Activated CD4-positive, CD25-positive, alpha-beta regulatory T cell treated with anti-CD3 and anti-CD28 coated beads, Interleukin-2, amount 50 U/mL, for 24 hours (primary cell): ENCODE data around the gene ADAM23.
A peak's percentile ranks its signal among the peaks of the same experiment; 100 is the strongest.

Experiments
- ATAC-seq, 2 donors: fragments of 150-1000 bp; cut with Tn5 transposase; one replicate each; pipeline ENCODE4 v1.10.0; 2021; ENCODE audit warnings: mild to moderate bottlenecking in 1 of 2, moderate library complexity in 1 of 2

Gene ADAM23

DNA sequence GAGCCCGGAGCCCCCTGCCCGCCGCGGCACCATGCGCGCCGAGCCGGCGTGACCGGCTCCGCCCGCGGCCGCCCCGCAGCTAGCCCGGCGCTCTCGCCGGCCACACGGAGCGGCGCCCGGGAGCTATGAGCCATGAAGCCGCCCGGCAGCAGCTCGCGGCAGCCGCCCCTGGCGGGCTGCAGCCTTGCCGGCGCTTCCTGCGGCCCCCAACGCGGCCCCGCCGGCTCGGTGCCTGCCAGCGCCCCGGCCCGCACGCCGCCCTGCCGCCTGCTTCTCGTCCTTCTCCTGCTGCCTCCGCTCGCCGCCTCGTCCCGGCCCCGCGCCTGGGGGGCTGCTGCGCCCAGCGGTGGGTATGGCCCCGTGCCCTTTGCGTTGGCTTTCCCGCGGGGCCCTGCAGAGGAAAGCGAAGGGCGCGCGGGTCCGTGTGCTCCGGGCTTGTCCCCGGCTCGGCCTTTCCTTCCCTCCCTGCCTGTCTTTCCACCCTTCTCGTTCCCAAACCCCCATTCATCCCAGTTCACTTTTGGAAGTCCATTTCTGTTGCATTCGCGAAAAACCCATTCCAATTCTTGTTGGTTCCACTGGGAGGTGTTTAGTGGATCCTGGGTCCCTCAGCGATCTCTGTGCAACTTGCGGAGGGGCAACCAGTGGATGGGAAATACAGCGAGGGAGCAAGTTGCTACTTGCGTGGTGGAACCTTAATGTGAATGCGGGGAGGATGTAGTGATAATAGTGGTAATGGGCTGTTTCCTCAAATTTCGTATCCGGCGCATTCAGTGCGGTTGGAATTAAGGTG is 599 bp downstream of the ADAM23 start:
- ATAC-seq, result peak in 1 of 2 donors; percentile 21

DNA sequence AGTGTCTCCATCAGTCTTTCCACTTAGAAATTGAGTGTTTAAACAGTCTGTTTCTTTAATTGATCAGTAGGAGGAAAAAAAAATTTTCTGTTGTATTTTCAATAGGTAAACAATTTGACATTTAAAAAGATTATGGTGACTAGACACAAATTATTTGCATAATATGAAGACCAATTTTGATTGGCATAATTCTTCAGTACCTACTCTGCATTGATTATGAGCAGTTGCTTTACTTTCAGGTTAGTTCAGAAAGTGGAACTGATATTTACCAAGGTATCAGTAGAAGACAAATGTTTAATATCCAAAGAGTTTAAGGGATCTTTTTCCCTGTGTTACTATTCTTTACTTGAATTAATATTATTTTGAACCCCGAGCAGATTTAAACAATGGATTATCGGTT is 2.6 kb downstream of the ADAM23 start:
- no peak for ATAC-seq

DNA sequence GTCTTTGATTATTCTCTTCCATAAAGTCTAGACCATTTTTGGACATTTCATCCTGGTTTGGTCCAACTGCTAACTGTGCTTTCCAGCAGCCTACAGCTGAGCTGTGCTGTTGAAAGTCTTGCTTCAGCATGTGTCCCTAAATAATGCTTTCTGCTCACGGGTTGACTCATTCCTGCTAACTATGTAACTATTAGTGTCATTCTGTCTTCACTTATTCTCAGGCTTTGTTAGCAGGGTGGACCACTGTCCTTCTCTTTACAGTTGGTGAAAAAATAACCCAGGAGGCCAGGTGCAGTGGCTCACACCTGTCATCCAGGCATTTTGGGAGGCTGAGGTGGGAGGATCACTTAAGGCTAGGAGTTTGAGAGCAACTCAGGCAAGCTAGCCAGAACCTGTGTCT is 8.9 kb downstream of the ADAM23 start:
- ATAC-seq, result no peak

DNA sequence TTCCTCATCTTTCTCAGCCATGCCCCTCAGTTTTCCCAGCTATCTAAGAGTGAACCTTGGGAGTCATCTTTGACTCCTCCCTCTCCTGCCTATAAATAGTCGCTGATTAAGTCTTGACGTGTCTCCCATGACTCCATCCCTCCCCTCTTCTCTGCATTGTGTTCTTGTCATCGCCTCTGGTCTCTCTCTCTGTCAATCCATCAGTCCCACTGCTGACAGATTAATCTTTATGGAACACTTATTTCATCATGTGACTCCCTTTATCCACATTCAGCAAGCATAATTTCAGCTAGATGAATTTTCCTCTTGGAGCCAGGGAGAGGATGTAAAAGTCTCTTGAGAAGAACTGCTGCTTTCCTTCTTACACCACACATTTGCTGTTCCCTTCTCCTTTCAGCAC is 9.4 kb downstream of the ADAM23 start:
- ATAC-seq, result no peak

DNA sequence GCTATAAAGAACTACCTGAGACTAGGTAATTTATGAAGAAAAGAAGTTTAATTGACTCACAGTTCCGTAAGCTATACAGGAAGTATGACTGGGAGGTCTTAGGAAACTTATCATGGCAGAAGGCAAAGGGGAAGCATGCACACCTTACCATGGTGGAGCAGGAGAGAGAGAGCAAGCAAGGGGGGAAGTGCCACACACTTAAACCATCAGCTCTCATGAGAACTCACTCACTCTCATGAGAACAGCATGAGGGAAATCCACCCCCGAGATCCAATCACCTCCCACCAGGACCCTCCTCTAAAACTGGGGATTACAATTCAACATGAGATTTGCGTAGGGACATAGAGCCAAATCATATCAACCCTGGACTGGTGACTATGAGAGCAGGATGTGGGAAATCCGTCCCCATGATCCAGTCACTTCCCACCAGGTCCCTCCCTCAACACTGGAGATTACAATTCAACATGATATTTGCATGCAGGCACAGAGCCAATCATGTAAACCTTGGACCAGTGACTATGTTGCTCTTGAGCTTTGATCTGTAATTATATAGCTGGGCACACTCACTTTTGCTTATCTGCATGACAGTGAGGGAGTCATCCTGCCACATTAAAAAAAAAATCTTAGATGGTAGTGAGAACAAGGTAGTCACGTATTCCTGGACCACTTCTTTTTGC is 12.9 kb downstream of the ADAM23 start:
- ATAC-seq, result no peak

DNA sequence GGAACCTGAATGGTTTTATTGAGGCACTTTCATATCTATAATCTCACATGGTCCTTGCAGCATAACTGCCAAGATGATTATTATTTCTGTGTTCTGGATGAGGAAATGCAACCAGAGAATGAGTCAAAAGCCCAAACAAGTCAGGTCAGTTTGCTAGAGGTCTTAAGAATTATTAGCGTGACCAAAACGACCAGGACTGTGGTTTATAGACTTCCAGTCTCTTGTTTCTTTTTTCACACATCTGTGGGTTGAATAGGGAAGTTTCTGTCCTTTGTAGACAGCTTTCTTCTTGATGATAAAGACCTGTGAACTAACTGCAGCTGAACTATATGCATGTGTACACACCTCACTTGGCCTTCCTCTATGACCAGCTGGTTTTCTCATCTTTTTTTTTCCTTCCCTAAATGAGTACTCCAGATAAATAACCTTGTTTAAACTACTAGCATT is 13.9 kb downstream of the ADAM23 start:
- no peak for ATAC-seq

DNA sequence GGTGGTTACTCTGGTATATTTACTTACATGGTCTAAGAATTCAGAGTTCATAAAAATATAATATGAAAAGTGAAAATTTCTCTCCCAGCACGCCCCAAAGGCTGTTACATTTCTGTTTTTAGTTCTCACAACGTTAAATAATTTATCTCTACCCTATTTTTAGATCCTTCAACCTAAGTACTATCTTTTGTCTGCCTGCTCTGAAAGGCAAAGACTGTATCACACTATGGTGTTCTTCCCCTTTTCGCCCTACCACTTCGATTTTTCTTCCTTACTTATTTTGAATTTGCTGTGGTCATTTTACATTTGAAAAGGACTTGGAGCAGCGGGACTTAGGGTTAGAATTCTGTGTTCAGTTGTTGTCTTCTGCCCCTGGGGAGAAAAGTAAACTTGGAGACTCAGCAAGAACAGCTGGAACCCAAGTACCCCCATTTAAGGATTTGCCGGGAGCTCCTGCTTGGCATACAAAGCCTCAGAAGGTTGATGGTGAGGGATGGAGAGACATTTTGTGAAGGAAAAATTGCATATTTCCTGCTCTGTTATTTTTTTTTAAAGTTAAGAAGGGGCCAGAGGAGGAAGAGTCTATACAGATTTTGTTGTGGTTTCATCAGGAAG is 19.0 kb downstream of the ADAM23 start:
- no peak for ATAC-seq

DNA sequence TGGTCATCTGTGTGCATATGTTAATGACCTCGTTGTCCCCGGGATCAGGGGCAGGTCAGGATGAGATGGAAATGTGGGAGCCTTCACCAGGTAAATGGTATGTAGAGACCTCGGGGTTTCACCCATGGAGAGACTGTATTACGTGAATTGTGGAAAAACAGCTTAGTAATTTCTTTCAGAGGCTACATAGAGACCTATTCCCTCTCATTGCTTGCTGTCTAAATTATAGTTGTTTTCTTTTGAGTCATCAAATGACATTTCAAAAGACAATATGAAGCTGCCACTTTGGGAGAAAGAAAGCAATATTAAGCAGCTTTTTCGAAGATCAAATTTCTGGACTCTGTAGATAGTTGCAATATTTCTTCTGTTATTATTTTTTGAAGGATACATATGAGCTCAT is 20.4 kb downstream of the ADAM23 start:
- no peak for ATAC-seq

DNA sequence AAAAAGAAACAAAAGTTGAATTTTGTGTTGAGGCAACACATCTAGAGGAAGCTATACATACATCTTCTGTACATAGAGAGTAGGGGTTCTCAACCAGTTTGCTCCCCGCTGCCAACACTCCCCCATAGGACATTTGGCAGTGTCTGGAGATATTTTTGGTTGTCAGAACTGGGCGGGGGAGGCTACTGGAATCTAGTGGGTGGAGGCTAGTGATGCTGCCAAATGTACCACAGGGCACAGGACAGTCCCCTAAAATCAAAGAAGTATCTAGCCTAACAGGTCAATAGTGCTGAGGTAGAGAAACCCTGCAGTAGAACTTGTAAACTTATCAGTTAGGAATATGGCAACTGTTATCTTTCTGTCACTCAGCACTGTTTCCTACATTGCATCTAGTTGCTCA is 21.3 kb downstream of the ADAM23 start:
- ATAC-seq, result no peak

DNA sequence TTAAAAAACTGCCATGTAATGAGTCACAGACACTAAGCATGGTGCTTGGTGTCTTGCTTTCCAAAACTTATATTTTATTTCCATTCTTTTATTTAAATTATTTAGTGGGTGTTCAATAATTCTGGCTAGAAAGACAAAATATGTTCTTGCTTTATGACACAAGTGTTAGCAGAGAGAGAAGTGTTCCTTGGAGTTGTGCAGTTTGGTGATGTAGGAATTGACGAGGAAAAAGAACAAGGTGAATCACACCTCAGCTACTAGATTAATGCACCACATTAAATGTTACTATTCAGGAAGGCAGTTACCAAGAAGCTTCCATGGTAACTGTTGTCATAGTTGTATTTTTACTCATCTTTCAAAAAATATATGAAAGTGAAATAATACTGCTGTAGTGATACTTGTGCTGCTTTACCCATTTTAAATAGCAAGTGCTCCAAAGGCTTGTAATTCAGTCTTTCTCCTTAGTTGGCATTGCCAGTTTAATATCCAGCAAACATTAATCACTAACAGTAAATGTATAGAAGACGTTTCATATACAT is 28.3 kb downstream of the ADAM23 start:
- no peak for ATAC-seq

DNA sequence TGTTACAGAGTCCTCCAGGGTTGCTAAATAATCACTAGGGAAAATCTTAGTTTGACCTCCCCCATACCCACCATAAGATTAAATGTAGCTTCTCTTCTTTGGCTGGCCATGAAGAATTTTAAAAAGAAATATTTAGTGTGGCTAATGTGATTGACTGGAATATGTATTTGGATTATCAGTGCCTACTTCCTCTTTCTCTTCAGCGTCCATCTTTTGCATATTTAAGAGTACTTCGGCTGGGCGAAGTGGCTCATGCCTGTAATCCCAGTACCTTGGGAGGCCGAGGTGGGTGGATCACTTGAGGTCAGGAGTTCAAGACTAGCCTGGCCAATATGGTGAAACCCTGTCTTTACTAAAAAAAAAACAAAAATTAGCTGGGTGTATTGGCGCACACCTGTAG is 28.8 kb downstream of the ADAM23 start:
- no peak for ATAC-seq

DNA sequence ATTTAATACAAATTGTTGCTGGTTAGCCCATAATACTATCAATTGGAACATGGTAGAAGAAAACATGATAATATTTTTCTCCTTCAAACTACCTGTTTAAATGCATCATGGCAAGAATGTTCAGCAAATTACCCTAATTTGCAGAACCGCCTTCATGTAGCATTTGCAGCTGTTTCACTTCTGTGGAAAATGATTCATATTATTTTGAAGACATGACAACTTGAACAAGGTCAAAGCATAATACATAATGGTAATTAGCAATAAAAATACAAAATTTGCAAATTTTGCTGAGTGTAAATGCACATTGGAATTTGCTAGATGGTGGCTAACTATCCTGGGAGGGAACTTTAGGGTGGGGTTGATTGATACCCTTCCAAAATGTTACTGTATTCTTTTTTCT is 30.8 kb downstream of the ADAM23 start:
- ATAC-seq, result no peak

DNA sequence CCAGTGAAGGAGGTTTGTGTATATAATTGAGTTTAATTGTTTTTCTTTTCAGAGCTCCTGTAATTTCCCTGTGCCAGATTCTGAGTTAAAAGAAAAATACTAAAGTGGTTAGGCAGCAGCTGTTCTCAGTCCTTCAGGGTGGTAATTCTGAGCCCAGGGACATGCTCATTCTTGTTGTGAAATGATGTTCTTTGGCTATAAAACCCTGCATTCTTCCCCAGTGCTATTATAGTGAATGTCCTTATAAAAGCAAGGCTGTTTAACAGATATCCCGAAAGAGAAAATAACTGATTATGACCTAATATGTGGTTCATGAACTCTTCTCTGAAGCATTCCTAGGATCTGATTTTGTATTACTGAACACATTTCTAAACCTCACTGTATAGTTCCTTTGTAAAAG is 34.0 kb downstream of the ADAM23 start:
- ATAC-seq, result no peak

DNA sequence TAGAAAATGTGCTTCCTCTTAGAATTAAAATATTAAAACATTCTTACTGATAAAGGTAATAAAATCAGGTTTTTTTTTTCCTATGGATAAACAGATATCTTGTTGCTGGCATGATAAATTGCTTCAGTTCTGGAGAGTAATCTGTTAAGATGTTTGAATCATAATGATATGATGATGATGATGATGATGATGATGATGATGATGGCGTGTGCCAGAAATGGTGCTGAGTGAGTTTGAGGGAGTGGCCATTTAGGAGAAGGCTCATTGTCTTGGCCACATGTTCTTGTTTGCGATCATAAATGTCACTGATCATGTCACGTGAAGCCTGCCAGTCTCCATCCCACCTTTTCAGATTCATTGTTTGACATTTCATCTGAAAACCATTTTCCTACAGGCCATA is 35.0 kb downstream of the ADAM23 start:
- no peak for ATAC-seq

DNA sequence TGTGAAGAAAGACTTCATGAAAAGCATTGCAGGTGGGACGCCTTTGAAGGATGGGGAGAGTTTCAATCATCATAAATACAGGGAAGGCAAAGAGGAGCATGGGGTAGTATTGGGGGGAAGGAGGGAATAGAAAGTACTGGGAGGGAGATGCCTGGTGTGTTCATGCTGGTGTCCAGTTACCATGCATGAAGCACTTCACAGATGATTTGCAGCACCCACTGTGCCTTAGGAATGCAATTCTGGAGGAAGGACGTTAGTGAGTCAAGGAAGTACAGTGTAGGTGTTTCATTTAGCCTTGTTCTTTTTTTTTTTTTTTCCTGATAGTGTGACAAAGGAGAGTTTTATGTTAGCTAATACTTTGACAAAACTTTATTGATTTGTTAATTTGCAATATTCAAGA is 36.8 kb downstream of the ADAM23 start:
- ATAC-seq, result no peak

DNA sequence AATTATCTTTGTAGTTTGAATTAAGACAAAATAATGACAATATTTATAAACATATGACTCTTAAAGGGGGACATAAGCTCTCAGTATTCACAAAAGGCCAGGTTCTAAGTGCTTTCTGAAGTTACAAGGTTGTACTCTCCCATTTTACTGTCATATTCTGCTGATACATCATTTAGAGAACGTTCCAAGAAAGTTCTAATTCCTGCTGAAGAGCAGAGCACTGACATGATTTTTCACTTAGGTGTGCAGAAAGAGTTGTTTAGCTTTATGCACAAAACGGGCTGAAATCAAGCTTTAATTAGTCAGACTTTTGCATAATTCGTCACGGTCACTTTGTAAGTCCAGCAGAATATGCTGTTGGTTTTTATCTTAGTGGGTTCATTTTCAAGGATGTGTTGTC is 37.3 kb downstream of the ADAM23 start:
- ATAC-seq, result no peak

DNA sequence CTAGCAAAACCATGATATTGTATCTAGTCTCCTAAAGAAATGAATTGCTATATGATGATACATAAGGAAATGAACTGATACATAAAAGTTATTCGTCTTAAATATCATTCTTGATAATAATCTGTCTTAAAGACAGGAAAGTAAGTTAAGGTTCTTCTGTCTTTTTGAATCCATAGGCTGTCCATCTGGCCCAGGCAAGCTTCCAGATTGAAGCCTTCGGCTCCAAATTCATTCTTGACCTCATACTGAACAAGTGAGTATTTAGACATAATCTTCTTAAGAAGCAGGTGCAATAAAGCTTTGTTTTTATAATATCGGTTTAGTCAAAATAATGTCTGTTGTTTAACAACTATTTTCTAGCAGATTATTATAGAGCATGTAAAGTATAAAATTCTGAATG is 37.7 kb downstream of the ADAM23 start:
- no peak for ATAC-seq

DNA sequence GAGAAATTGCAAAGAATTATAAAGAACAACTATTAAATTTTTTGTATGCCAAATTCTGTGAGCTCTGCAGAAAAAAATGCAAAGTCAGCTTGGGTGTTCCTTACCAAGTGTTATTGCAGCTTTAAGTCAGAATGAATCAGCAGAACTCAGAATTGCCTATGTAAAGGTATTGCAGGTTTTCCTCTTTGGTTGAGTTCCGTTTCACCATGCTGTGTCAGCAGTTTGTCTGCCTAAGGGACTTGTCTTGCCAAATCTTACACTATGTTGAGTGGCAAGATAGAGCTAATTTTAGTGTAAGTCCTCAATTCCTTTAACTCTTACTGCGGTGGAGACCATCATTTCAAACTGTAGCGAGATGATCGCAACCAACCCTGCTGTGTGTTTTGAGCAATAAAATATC is 38.8 kb downstream of the ADAM23 start:
- ATAC-seq, result no peak

DNA sequence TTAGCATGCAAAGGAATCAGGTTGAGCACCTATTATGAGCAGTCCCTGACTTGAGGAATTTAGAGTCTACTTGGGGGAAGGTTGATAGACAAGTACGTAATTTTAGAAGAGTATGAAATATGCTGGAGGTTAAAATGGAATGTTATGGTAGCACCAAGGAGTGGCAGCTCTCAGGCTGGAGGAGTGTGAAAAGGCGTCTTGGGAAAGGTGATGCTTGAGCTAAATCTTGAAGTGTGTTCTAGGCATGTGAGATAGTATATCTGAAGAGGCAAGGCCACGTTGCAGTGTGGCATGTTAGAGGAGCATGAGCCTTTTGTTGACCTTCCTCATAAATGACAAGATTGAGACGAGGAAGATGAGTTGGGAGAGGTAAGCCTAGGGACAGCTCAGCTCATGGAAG is 39.3 kb downstream of the ADAM23 start:
- no peak for ATAC-seq

DNA sequence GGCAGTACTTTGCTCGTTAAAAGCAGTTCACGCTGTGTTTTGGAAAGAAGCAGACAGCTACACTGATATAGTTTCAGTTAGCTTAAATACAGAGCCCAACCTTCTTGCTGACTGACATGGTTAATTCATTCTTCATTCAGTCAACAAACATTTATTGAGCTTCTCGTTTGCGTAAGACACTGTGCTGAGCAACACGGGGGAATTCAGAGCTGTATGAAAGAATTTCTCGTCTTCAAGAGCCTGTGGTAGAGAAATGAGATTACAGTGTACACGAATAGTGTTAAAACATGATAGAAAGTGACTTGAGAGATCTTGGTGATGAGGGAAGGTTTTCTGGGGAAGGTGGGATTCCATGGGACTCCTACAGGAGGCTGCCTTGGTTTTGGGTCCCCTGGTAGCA is 44.7 kb downstream of the ADAM23 start:
- ATAC-seq, result no peak

DNA sequence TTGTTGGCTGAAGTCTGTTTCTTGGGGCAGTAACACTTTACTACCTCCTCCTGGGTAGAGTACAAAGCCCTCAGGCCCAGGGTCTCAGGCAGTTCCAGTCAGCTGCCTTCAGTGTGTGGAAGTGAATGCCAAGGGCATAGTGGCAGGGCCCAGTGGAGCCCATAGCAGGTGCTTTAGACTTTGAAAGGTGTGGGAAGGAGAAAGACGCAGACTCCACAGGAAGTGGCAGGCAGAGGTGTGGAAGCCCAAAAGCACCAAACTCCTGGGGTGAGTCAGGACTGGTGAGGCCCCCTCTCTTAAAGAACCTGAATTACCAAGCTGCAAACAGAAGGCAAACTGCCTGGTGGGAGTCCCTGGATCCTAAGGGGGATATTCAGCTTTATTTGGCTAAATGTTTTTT is 45.3 kb downstream of the ADAM23 start:
- no peak for ATAC-seq

DNA sequence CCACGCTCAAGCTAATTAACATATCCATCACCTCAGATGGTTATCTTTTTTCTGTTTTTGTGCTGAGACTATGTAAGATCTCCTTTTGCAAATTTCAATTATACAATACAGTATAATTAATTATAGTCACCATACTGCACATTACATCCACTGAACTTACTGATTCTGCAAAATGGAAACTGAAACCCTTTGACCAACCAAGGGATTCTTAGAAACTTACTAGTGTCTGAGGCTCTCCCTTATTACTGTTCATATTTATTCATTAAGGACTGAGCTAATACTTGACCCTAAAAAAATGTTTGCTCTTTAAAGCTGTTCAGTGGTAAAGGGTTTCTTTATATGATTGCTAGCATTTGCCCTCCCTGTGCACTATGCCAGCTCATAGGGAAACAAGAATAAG is 50.7 kb downstream of the ADAM23 start:
- no peak for ATAC-seq

DNA sequence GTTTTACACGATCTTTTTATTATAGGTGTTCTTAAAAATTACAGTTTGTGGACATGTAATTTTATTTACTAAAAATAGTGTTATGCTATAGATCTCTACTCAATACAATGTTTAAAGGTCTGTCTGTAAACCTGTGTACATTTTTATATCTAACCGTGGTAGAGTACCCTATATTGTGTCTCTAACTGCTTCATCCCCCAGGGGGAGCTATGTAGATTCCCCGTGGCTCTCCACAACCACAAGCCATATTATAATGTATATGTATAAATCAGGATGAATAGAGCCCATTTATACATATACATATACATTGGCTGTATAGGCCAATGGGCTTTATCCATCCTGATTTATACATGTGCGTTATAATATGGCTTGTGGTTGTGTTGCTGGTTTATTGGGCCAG is 59.4 kb downstream of the ADAM23 start:
- ATAC-seq, result no peak

DNA sequence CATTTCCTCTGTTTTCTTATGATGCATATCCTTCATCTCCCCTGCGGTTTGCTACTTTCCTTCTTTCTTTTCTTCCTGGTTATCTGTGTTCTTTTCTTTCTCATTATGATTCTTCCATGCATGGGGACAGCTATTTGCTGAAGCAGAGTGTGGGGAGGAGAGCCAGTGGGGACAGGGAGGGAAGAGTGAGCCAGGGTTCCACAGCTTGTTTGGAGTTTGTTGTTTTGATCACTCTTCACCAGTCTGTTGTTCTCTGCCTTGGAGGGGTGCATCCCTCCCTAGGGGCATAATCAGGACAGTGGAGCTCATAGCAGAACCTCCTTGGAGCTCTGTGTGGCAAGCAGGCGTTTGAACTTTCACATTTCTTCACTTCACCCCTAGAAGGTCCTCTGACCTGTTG is 68.0 kb downstream of the ADAM23 start:
- ATAC-seq, result no peak
